ENCODE data around the gene FECH. TPM values are rescaled to one million over a fixed set of nuclear protein-coding genes. Genes with fewer than 3 reads are reported as not detected.

Gene FECH
- total RNA-seq, 1 experiment from 2014 or later = 16.6 TPM

DNA sequence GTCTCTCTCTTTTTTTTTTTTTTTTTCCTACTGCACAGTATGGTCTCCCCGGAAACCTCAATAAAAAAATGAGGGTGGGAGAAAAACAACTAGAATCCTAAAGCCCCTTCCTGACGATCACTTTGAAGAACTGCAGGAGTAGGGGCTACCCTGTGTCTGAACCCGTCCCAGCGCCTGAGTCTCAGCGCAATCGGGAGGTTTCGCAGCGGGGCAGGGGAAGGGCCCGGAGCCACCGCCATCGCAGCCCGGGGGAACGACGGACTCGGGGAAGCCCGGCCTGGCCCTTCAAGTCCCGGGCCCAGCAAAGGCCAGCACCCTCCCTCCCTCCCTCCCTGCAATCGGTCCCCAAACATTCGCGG lies 34.7 kb upstream of the FECH start (continued):
- TF ChIP-seq, protein P1, sequence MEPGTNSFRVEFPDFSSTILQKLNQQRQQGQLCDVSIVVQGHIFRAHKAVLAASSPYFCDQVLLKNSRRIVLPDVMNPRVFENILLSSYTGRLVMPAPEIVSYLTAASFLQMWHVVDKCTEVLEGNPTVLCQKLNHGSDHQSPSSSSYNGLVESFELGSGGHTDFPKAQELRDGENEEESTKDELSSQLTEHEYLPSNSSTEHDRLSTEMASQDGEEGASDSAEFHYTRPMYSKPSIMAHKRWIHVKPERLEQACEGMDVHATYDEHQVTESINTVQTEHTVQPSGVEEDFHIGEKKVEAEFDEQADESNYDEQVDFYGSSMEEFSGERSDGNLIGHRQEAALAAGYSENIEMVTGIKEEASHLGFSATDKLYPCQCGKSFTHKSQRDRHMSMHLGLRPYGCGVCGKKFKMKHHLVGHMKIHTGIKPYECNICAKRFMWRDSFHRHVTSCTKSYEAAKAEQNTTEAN (CRISPR knock-in tag; IDR thresholded peaks at IDR 0.05) = no peak
- no peak for TF ChIP-seq CDX4 (CRISPR knock-in tag; IDR thresholded peaks at IDR 0.05; ENCODE audit: borderline replicate concordance)
- TF ChIP-seq, protein P2, sequence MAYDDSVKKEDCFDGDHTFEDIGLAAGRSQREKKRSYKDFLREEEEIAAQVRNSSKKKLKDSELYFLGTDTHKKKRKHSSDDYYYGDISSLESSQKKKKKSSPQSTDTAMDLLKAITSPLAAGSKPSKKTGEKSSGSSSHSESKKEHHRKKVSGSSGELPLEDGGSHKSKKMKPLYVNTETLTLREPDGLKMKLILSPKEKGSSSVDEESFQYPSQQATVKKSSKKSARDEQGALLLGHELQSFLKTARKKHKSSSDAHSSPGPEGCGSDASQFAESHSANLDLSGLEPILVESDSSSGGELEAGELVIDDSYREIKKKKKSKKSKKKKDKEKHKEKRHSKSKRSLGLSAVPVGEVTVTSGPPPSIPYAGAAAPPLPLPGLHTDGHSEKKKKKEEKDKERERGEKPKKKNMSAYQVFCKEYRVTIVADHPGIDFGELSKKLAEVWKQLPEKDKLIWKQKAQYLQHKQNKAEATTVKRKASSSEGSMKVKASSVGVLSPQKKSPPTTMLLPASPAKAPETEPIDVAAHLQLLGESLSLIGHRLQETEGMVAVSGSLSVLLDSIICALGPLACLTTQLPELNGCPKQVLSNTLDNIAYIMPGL (CRISPR knock-in tag; IDR thresholded peaks at IDR 0.05) = no peak
- TF ChIP-seq, protein P3, sequence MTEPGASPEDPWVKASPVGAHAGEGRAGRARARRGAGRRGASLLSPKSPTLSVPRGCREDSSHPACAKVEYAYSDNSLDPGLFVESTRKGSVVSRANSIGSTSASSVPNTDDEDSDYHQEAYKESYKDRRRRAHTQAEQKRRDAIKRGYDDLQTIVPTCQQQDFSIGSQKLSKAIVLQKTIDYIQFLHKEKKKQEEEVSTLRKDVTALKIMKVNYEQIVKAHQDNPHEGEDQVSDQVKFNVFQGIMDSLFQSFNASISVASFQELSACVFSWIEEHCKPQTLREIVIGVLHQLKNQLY (CRISPR knock-in tag; IDR thresholded peaks at IDR 0.05) = no peak
- TF ChIP-seq, protein P4, sequence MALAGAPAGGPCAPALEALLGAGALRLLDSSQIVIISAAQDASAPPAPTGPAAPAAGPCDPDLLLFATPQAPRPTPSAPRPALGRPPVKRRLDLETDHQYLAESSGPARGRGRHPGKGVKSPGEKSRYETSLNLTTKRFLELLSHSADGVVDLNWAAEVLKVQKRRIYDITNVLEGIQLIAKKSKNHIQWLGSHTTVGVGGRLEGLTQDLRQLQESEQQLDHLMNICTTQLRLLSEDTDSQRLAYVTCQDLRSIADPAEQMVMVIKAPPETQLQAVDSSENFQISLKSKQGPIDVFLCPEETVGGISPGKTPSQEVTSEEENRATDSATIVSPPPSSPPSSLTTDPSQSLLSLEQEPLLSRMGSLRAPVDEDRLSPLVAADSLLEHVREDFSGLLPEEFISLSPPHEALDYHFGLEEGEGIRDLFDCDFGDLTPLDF (CRISPR knock-in tag; IDR thresholded peaks at IDR 0.05) = no peak
- TF ChIP-seq ATF6 (CRISPR knock-in tag; IDR thresholded peaks at IDR 0.05) = no peak
- TF ChIP-seq E2F5 (CRISPR knock-in tag; IDR thresholded peaks at IDR 0.05) = no peak
- TF ChIP-seq, protein P5, sequence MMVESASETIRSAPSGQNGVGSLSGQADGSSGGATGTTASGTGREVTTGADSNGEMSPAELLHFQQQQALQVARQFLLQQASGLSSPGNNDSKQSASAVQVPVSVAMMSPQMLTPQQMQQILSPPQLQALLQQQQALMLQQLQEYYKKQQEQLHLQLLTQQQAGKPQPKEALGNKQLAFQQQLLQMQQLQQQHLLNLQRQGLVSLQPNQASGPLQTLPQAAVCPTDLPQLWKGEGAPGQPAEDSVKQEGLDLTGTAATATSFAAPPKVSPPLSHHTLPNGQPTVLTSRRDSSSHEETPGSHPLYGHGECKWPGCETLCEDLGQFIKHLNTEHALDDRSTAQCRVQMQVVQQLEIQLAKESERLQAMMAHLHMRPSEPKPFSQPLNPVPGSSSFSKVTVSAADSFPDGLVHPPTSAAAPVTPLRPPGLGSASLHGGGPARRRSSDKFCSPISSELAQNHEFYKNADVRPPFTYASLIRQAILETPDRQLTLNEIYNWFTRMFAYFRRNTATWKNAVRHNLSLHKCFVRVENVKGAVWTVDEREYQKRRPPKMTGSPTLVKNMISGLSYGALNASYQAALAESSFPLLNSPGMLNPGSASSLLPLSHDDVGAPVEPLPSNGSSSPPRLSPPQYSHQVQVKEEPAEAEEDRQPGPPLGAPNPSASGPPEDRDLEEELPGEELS (CRISPR knock-in tag; IDR thresholded peaks at IDR 0.05) = no peak
- TF ChIP-seq NR3C1 (CRISPR knock-in tag; conservative IDR thresholded peaks at IDR 0.05; ENCODE audit: low read depth) = no peak
- no peak for TF ChIP-seq SOX15 (CRISPR knock-in tag; IDR thresholded peaks at IDR 0.05)
- no peak for TF ChIP-seq HMGA2 (CRISPR knock-in tag; IDR thresholded peaks at IDR 0.05)
- TF ChIP-seq ZNF138 (CRISPR knock-in tag; conservative IDR thresholded peaks at IDR 0.05) = no peak
- TF ChIP-seq RELA (CRISPR knock-in tag; IDR thresholded peaks at IDR 0.05; ENCODE audit: borderline replicate concordance) = no peak

- Mint-ChIP-seq H3K36me3 (peaks cover 41% of the 10 kb centered on the region), H3K27me3 (ENCODE audit: low read depth) (no peaks in the 10 kb centered on the region), H3K4me1 (peaks cover 7% of the 10 kb centered on the region), H3K27ac (no peak overlapping the region), H3K9me3 (0 out of 2 replicates have a peak, but pooled peaks cover 3% of the 10 kb centered on the region), H3K4me3 (peak overlapping the region; percentile 94)
- ChIA-PET POLR2A (no interaction called here), CTCF (interaction anchor here (2.9 kb wide), 1 partner anchor 10 kb away, joined by 9 read pairs; no protein-coding TSS in a partner anchor)
- ATAC-seq (no peak), DNase-seq (ENCODE audit: low spot score) (no peak)
- TF ChIP-seq, protein P6, sequence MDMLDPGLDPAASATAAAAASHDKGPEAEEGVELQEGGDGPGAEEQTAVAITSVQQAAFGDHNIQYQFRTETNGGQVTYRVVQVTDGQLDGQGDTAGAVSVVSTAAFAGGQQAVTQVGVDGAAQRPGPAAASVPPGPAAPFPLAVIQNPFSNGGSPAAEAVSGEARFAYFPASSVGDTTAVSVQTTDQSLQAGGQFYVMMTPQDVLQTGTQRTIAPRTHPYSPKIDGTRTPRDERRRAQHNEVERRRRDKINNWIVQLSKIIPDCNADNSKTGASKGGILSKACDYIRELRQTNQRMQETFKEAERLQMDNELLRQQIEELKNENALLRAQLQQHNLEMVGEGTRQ (CRISPR knock-in tag; IDR thresholded peaks at IDR 0.05) = no peak
- TF ChIP-seq ESRRA (CRISPR knock-in tag; IDR thresholded peaks at IDR 0.05; ENCODE audit: borderline replicate concordance) = no peak
Measured at GRCh38 chr18:57619876-57620275, 33.4 kb upstream of the FECH start.
